Left ventricle myocardium superior (tissue), 1 donor: ENCODE measurements around the gene PRR3. TPM values are rescaled to one million over a fixed set of nuclear protein-coding genes. Genes with fewer than 3 reads are reported as not detected.

Experiments used
- ATAC-seq: fragments of 200-7000 bp; cut with Tn5 transposase; one replicate; pipeline ENCODE4 v1.9.1; 2020; ENCODE audit warnings: mild to moderate bottlenecking, moderate library complexity
- DNase-seq: peaks from one replicate; pipeline ENCODE4 v3.0.0-alpha.2; 2020
- intact Hi-C: fragments of 100-400 bp; cut with micrococcal nuclease; formaldehyde crosslinking; loops from one replicate; pipeline ENCODE4 v1.11.0; 2022
- total RNA-seq: library from RNA; stranded (reverse); fragmentation: NEBNext Ultra II Directional; extraction: Animal tissue kit (Norgen Biotek cat#: 25700); gene quantifications from one replicate; pipeline ENCODE4 v1.2.1, GENCODE V29; 2021
- donor health status: DM: no; HTN: yes; CAD: no; lungs with severe emphysema.

The PRR3 gene
- total RNA-seq, 1 donor from 2014 or later, result 2.9 TPM

DNA sequence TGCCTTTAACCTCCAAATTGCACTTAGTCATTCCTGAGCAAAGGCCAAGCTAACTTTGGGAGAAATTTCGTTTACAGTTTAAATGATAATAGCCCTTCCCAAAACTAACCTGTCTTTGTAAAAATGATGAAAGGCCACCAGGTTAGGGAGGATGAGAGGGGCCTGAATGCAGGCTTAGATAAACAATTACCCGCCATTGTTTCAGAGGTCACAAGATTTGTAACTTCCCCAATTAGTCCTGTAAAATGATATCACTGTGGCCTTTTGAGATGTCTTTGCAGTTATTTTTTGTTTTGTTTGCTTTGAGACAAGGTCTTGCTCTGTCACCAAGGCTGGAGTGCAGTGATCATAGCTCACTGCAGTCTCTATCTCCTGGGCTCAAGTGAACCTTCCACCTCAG is 27.1 kb upstream of the PRR3 start:
- ATAC-seq, result no peak
- DNase-seq, result no peak
- intact Hi-C loops, result loop anchor here (5.0 kb wide), 1 partner anchor 43 kb away; the partner anchor contains the start of gene HLA-E

DNA sequence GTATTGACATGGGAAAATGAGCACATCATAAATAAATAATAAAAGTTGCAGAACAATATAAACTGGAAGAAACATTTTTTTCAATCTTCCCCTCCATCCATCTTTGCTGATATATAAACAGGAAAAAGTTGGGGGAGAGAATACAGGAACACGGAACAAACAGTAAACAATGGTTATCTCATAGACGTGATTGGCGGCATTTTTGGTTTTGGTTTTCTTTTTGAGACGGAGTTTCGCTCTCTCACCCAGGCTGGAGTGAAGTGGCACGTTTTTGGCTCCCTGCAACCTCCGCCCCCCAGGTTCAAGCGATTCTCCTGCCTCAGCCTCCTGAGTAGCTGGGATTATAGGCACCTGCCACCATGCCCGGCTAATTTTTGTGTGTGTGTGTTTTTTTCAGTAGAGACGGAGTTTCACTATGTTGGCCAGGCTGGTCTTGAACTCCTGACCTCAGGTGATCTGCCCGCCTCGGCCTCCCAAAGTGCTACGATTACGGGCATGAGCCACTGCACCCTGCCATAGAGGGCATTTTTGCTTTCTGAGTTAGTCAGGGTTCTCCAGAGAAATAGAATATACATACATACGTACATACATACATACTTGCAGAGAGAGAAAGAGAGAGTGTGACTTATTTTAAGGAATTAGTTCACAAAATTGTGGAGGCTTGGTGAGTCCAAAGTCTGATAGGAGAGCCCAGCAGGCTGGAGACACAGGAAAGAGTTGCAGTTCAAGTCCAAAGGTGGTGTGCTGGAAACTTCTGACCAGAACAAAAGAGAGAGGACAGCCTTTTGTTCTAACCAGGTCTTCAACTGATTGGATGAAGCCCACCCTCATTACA is 23.4 kb upstream of the PRR3 start:
- intact Hi-C loops, result loop anchor here (5.0 kb wide), 1 partner anchor 46 kb away; the partner anchor contains the start of gene HLA-E
- DNase-seq (no peak), ATAC-seq (no peak)

DNA sequence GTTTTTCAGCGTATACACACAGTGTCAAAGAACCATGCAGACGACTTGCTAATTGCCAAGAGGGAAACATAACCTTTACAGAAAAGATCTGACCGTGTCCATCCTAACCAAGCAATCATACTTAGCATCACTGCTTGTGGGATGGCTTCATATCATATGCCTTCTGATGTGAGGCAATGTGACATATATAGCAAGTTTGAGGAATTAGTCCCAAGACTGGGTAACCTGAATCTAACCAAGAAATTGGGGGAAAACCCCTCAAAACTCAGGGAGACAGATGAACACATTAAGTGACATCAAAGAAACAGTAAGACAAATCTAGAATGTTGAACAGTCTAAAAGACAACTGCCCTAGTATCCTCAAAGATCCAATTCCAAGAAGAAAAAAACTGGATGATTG is 19.2 kb upstream of the PRR3 start:
- intact Hi-C loops, result no loop called here
- DNase-seq, result no peak
- no peak for ATAC-seq

DNA sequence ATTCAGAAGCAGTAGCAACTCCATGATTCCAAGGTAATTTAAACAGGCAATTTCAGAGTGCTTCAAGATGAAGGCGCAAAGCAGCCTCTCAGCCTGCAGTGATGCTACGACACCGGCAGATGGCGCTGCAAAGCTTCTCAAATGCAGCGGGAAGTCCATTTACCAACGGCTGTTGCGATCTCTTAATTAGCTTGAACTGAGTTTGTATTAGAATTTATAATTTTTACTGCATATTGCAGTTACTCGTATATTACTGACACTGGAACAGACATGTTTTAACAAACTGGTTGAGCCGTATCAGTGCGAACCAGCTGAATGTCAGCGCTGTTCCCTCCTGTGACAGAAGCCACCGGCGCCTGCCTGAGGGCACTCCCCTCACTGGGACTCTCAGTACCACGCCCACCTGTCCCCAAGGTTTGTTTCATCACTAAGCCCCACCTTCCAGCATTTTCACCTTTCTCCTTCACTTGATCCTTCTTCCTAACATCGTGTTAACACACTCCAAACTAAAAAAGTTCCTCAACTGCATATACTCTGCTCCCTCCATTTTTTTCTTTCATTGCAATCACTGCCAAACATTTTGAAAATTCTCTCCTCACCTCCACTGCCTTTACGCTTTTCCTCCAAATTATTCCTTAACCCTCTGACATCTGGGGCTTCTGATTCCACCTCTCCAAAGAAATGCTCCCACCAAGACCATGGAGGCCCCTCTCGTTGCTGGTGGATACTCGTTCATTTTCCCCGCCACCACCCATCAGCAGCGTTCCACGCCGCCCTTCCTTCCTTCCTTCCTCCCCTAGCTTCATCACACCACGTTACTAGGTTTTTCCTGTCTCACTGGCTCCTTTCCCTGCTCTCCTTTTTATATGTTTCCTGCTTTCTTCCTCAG is 15.3 kb upstream of the PRR3 start:
- peak; percentile 78 for ATAC-seq
- intact Hi-C loops, result loop anchor here (5.0 kb wide), 1 partner anchor 59 kb away; no protein-coding TSS in a partner anchor
- DNase-seq, result peak; percentile 77

- intact Hi-C loops, result loop anchor here (5.0 kb wide), 1 partner anchor 60 kb away; no protein-coding TSS in a partner anchor
- no peak for DNase-seq
- ATAC-seq, result peak; percentile 24
These were observed 14.7 kb upstream of the PRR3 start for GRCh38 chr6:30542404-30542725.

DNA sequence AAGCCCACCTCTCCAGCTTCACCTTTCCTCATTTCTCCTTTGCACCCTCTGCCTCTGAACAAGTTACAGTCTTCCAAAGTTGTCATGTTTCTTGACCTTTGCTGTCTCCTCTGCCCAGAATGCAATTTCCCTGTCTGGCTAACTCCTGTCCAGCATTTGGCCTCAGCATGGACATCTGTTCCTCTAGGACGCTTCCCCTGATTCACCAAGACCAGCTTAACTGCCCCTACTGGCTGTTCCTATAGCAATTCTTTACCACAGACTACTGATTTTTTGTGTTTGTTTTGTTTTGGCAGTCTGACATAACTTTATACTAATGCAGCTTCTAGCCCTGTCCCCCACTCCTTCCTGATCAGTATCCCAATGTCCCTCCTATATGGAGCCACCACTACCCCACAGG is 14.2 kb upstream of the PRR3 start:
- DNase-seq (no peak), ATAC-seq (no peak)
- intact Hi-C loops, result loop anchor here (5.0 kb wide), 1 partner anchor 61 kb away; no protein-coding TSS in a partner anchor

GRCh38 chr6:30543821-30544220 is 13.3 kb upstream of the PRR3 start:
- ATAC-seq (no peak), DNase-seq (no peak)
- intact Hi-C loops, result loop anchor here (5.0 kb wide), 1 partner anchor 62 kb away; no protein-coding TSS in a partner anchor

DNA sequence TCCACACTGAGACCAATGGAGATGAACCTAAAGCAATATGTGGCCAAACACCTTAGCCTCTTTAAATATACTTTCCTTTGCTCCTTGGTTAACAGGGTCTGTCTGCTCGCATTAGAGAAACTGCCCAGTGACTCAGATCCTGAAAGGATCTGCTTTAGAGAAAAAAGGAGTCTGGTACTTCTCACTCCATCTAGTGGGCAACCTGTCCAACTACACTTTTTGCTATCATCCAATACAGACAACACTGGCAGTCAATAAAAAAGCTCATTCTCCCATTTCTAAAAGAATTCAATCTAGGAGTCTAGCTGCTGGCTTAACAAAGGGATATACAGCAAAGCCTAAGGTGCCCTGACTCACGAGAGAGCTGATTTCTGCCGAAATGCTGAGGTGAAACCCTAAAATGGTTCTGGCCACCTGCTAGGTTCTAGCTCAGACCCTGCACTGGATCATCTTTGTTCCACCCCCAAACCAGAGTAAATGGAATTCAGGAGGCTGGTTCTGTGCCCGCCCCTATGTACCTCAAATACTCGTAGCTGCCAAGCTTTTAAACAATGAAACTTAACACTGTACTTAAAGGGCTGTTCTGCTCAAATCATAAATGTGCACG is 12.3 kb upstream of the PRR3 start:
- intact Hi-C loops, result loop anchor here (5.0 kb wide), 1 partner anchor 62 kb away; no protein-coding TSS in a partner anchor
- ATAC-seq (peak; percentile 56), DNase-seq (no peak)

DNA sequence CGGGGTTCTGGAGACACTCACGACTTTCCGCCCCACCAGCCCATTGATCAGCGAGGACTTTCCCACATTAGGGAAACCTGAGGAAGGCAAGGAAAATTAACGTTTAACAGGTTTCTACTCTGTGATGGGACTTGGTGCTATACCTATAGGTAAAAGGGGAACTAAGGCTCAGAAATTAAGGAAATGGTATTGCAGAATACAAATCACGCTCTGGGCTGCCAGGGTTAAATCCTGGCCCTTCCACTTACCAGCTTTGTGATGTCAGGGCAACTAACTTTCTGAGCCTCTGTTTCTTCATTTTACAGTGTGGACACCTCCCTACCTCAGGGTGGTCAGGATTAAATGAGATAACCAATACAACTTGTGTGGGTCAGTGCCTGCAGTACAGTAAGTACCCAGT is 9.6 kb upstream of the PRR3 start:
- DNase-seq (no peak), ATAC-seq (no peak)
- intact Hi-C loops, result no loop called here

GRCh38 chr6:30548375-30548774 is 8.7 kb upstream of the PRR3 start:
- DNase-seq, result no peak
- intact Hi-C loops, result no loop called here
- no peak for ATAC-seq

DNA sequence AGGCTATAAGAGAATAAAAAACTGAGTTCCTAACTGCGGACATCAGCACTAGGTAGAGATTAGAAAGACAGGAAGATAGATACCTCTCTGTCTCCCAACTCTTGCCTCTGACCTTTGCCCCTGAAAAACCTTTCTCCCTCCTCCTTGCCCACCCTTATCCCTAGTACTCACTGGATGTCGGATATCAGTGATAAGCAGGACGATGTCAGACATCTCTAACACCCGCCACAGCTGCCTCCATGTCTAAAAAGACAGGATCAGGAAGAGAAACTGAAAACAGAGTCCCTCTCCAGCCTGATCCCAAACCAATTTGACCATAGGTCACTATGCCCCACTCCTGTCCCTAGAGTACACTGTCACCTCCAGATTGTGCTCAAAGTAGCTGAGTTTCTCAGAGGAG is 2.7 kb upstream of the PRR3 start:
- ATAC-seq, result no peak
- intact Hi-C loops, result no loop called here

DNA sequence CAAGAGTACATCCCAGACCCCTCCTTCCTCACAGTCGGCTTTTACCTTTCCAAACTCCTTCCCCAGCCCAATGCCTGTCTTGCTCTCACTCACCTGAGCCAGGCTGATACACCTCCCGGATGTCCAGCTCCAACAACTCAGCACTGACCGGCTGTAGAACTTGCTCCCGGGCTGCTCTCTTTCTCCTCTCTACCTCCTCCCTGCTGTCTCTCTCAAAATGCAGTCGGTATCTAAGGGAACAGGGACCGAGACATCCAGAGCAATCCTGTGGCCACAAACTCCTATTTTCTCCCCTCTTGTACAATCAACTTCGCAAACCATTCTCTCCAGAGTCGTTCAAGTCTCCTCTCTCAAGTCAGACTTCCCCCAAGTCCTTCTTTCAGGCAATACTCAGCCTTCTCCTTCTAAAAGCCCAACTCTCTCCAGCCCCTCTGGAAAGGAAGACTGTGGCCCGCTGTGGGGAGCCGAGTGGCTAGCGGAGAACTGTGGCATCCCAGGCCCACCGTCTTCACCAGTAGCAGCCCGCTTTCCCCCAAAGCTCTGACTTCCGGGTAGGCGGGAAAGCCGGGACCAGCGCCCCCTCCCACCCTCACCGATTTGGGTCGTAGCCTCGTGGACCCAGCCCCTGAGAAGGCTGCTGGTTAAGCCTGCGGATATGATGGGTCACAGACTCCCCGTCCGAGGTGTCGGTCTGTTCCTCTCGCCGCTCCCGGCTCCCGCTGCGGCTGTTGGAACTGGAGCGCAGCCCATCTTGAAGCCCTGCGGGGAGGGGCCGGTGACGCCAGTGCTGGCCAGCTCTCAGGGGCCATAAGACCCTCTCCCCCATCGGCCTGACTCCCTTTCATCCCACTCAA is 1.9 kb upstream of the PRR3 start:
- DNase-seq, result peak; percentile 75
- intact Hi-C loops, result no loop called here
- ATAC-seq, result peak; percentile 42

More for the DNA sequence above, 2.7 kb upstream of the PRR3 start:
- DNase-seq, result no peak

- DNase-seq, result no peak
- ATAC-seq, result no peak
- intact Hi-C loops, result no loop called here
These were observed 1.4 kb upstream of the PRR3 start for GRCh38 chr6:30555816-30556065.

GRCh38 chr6:30556066-30556905 is 809 bp upstream of the PRR3 start, which contains the start of gene GNL1:
GNL1 (minus strand) TSS chr6:30556489; CDS start chr6:30556203, 286 bp downstream.
- intact Hi-C loops, result no loop called here
- DNase-seq (peak; percentile 95), ATAC-seq (peak; percentile 83)

DNA sequence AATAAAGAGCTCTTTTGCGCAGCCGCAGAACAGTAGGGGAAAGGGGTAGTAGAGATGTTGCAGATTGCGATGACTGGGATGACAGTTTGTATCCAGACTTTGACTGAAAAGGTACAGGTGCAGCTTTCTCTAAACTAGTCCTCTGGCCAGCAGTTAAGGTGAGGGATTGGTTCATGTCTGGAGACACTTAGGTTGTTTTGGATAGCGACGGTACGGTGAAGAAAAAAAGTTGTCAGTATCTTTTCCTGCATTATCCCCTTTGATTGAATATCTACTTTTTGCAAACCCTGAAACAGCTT is 537 bp downstream of the PRR3 start:
- ATAC-seq, result no peak
- DNase-seq, result no peak
- intact Hi-C loops, result no loop called here

GRCh38 chr6:30560930-30561329 is 3.8 kb downstream of the PRR3 start:
- DNase-seq (no peak), ATAC-seq (no peak)
- intact Hi-C loops, result no loop called here

GRCh38 chr6:30562470-30563425 is 5.7 kb downstream of the PRR3 start:
- DNase-seq, result no peak
- ATAC-seq, result no peak
- intact Hi-C loops, result no loop called here
